Panc1 (cell line): ENCODE measurements around the gene RRAS2.

Source experiments
- POLR2AphosphoS5 ChIP-seq: IDR thresholded peaks from 2 replicates; pipeline ENCODE4 v1.6.1; 2012; ENCODE audit warnings: mild to moderate bottlenecking, low read depth, low read length, moderate library complexity
- SIN3A ChIP-seq: IDR thresholded peaks from 2 replicates; pipeline ENCODE4 v1.6.1; 2012; ENCODE audit warnings: low read depth, mild to moderate bottlenecking, low read length, moderate library complexity, borderline replicate concordance; ENCODE audit not compliant: insufficient read depth
- TCF7L2 ChIP-seq: IDR thresholded peaks from 2 replicates; pipeline ENCODE4 v1.6.1; 2011; ENCODE audit warnings: mild to moderate bottlenecking, low read depth, low read length, inconsistent platforms
- TF ChIP-seq, protein P1 (sequence below): fragments of 450-650 bp; IDR thresholded peaks from 2 replicates; pipeline ENCODE4 v1.5.1; 2017; ENCODE audit warnings: mild to moderate bottlenecking
- TF ChIP-seq, protein P2 (sequence below), 2 experiments: IDR thresholded peaks; 2 replicates each; pipeline ENCODE4 v1.6.1; 2011 to 2012; ENCODE audit warnings: low read depth in 2 of 2, control low read depth in 1 of 2, low read length in 1 of 2, mild to moderate bottlenecking in 1 of 2, moderate library complexity in 1 of 2; ENCODE audit not compliant: insufficient read depth in 1 of 2

DNA sequence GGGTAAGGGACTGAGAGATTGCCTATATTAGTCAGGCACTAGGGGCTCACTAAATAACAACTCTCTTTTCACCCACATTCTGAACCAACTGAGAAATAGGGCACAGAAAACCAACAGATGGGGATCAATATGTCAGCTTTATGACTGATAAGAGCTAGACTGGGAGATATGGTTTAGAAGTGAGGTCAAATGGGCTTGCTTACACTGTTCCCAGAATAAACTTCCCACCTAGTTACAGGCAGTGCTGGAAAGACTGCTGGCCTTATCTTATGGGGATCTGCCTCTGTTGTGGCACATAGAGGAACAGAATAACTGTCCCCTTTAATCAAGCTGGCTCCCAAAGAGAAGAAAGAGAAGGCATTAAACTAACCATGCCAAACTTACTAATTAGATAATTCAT is 10.6 kb upstream of the RRAS2 start:
- TF ChIP-seq, protein P1, sequence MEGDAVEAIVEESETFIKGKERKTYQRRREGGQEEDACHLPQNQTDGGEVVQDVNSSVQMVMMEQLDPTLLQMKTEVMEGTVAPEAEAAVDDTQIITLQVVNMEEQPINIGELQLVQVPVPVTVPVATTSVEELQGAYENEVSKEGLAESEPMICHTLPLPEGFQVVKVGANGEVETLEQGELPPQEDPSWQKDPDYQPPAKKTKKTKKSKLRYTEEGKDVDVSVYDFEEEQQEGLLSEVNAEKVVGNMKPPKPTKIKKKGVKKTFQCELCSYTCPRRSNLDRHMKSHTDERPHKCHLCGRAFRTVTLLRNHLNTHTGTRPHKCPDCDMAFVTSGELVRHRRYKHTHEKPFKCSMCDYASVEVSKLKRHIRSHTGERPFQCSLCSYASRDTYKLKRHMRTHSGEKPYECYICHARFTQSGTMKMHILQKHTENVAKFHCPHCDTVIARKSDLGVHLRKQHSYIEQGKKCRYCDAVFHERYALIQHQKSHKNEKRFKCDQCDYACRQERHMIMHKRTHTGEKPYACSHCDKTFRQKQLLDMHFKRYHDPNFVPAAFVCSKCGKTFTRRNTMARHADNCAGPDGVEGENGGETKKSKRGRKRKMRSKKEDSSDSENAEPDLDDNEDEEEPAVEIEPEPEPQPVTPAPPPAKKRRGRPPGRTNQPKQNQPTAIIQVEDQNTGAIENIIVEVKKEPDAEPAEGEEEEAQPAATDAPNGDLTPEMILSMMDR: no peak
- TF ChIP-seq SIN3A (no peak), POLR2AphosphoS5 (no peak), TCF7L2 (no peak)
- TF ChIP-seq, protein P2, sequence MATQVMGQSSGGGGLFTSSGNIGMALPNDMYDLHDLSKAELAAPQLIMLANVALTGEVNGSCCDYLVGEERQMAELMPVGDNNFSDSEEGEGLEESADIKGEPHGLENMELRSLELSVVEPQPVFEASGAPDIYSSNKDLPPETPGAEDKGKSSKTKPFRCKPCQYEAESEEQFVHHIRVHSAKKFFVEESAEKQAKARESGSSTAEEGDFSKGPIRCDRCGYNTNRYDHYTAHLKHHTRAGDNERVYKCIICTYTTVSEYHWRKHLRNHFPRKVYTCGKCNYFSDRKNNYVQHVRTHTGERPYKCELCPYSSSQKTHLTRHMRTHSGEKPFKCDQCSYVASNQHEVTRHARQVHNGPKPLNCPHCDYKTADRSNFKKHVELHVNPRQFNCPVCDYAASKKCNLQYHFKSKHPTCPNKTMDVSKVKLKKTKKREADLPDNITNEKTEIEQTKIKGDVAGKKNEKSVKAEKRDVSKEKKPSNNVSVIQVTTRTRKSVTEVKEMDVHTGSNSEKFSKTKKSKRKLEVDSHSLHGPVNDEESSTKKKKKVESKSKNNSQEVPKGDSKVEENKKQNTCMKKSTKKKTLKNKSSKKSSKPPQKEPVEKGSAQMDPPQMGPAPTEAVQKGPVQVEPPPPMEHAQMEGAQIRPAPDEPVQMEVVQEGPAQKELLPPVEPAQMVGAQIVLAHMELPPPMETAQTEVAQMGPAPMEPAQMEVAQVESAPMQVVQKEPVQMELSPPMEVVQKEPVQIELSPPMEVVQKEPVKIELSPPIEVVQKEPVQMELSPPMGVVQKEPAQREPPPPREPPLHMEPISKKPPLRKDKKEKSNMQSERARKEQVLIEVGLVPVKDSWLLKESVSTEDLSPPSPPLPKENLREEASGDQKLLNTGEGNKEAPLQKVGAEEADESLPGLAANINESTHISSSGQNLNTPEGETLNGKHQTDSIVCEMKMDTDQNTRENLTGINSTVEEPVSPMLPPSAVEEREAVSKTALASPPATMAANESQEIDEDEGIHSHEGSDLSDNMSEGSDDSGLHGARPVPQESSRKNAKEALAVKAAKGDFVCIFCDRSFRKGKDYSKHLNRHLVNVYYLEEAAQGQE (IDR thresholded peaks at IDR 0.05; ENCODE audit: insufficient read depth in 1 of 2, low read depth in 2 of 2, low read length in 1 of 2): no peak
